CD4-positive, alpha-beta T cell treated with Interleukin-21 for 1 hour (primary cell): ENCODE results near the gene PRR29.
"Not testable (repeated sequence)": the region's sequence is repeated elsewhere in the genome, so short reads cannot be mapped to it uniquely, and the experiment has no call there.

Source experiments
- DNase-seq: peaks from one replicate; pipeline ENCODE4 v3.0.0-alpha.2; 2020

Gene PRR29

DNA sequence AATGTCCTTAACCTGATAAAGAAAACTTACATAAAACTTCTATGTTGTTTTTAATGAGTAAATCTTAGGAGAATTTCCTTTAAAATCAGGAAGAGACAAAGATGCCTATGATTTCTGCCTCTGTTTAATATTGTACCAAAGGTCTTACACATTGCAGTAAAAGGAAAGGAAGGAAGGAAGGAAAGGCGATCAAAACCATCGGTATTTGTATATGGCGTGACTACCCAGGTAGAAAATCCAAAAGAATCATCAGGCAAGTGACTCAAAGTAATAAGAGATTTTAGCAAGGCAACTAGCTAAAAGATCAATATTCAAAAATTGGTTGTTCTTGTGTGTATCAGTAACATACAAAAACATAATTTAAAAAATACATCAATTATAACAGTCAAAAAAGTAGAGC, 18.8 kb downstream of the PRR29 start:
- DNase-seq: no peak

DNA sequence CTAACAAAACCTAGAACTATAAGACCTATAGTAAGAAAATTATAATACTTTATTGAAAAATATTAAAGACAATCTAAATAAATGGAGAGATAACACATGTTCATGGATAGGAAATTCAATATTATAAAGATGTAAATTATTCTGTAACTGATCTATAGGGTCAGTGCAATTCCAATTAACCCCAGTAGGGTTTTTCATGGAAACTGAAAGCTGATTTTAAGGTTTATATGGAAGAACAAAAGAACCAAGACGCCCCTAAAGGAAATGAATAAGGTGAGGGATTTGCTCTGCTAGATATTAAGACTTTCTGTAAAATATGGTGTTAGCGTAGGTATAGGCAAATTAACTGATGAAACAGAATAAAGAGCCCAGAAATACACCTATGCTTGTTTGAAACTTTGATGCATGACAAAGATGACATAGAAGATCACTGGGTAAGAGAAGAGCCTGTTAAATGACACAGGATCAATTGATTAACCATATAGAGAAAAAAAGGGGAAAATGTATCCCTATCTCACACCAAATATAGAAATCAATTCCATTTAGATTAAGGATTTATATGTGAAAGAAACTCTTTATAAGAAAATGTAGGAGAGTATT, 19.3 kb downstream of the PRR29 start:
- peak; percentile 49 for DNase-seq

DNA sequence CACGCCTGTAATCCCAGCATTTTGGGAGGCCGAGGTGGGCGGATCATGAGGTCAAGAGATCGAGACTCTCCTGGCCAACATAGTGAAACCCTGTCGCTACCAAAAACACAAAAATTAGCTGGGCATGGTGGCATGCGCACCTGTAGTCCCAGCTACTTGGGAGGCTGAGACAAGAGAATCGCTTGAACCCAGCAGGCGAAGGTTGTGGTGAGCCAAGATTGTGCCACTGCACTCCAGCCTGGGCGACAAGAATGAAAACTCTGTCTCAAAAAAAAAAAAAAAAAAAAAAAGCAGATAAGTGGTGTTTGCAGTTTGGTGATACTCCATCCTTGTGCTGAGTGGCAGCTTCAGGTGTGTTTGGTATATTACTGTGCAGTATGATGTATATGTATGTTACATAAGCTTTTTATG, 21.4 kb downstream of the PRR29 start:
- DNase-seq: not testable (repeated sequence)

DNA sequence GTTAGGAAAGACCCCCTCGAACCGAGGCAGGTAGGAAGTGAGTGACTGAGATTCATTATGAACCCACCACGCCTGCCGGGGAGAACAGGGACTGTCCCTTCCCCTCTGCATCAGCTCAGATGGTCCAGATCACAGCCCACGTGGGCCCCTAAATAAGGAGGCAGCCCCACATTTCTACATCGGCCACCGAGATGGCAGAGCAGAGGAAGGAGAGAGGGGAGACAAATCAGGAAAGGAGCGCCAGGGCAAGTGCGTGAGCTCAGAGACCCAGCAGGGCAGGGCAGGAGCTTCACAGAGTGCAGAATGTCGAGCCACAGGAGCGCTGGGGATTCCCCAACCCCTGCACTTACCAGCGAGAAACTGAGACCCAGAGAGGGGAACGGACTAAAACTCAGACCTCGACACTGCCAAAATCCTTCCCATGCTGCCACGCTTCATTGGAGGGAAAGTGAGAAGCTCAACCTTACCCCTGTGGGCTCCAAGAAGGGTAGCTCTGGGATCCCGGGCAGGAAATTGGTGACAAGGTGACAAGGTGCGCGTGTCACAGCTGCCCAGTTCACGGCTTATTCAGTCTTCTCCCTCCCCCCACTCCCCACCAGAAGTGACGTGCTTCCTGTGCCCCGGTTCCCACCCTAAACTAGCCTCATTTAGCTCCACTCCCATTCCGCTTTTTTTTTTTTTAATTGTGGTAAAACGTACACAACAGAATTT, 22.1 kb downstream of the PRR29 start, which contains the start of gene ICAM2:
TSS of gene ICAM2 (minus strand) at position 578 of the 711 bp plus-strand sequence. CDS start 13,942 bp downstream, outside the sequence.
- DNase-seq: peak; percentile 96

DNA sequence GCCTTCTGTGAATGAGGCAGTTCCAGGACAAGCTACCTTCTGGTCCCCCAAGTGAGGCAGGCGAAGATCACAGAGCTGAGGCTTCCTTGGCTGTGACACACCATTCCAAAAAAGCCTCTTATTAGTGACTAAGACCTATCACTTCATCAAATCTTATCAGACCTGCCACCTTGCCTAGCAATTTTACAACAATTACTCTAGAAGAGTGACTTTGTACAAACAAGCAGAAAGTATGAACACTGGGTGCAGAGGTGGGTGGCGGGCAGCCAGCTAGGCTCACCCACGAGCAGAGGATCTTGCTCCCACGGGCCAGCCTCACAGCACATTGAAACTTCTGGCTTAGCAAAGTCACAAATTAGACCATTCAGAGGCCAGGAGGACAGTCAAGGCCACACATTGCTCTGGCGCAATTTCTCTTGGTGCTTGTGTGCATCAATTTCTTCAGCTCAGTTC, 24.5 kb downstream of the PRR29 start:
- no peak for DNase-seq

DNA sequence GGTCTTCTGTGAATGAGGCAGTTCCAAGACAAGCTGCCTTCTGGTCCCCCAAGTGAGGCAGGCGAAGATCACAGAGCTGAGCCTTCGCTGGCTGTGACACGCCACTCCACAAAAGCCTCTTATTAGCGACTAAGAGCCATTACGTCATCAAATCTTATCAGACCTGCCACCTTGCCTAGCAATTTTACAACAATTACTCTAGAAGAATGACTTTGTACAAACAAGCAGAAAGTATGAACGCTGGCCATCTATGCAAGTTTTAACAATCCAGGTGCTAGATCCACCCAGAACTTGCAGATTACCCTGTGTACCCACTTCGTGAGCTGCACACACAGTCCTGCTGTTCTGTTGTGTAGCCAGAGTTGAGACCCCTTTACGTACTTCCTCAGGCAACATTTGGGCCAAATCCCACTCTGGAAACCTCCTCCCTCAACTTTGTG, 26.1 kb downstream of the PRR29 start:
- DNase-seq: no peak

DNA sequence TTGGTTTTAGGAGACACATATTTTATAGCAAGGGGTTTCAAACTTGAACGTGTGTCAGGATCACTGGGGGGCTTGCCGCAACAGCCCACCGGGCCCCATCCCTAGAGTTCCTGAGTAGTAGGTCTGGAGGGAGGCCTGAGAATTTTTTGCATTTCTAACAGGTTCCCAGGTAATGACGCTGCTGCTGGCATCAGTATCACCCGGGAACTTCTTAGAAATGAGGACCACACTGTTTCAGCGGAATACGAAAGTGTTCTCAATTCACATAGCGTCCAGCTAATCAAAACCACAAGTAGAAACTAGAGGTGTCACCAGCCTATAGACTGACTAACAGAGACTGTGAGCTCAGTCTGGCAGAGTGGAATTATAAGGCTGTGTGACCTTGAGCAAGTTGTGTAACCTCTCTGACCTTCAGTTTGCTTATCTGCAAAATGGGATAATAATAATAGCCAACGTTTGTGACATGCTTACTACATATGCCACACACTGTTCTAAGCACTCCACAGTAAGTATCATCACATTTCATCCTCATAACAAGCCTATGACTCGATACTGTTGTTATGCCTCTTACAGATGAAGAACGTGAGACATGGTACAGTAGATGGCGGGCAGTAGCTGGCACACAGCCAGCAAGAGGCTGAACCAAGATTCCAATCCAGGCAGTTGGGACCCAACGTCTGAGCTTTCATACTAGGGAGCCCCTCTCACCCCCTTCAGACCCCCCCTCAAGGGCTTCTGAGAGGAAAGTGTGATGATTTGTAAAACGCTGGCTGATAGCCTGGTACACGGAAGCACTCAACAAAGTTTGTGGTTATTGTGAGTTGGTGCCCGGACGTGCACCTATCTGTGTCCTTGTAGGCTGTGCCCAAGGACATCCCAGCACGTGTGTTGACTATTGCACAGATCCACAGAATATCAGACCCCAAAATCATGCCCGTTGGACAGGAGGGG, 26.9 kb downstream of the PRR29 start:
- peak; percentile 80 for DNase-seq

DNA sequence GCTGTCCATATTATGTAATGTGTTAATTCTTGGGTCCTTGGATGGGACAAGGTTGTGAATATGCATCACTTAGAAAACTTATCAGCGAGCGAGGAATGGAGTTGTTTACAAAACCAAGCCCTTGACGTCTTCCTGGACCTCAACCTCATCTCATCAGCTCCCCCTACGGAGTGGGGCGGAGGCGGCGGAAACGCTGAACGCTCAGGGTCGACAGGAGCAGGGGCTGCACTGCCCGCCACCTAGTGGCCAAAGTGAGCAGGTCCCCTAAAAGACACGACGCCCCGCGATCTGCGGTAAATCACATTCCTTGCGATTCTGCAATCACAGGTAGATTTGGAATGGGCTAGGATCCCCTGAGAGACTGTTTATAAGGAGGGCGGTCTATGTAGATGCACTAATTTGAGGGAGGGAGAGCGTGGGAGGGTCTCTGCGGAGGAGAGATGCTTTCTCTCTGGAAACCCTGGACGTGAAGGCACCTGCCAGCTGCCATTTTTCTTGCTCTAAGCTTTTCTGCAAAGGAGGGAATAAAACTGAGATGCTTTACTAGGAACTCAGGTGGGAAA, 27.7 kb downstream of the PRR29 start:
- DNase-seq: peak; percentile 96

DNA sequence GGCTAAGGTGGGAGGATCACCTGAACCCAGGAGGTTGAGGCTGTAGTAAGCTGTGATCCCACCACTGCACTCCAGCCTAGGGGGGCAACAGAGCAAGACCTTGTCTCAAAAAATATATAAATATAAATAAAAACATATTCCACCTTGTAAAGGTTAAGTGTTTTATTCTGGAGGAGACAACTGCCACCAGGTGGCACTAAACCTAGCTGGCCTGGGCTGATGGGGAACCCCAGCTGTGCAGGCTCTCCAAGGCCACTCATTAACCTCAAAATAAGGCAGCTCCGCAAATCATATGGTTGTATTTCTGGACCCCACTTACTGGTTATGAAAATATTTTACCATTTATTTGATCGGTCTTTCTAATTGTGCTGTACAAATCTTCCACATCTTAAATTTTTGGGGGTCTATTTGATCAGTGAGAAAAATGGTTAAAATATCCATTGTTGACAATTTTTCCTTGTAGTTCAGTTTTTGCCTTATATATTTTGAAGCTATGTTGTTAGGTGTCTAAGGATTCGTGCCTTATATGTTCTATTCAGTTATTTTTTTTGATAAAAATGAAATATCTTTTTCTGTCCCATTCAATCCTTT, 30.8 kb downstream of the PRR29 start:
- DNase-seq: peak; percentile 82

DNA sequence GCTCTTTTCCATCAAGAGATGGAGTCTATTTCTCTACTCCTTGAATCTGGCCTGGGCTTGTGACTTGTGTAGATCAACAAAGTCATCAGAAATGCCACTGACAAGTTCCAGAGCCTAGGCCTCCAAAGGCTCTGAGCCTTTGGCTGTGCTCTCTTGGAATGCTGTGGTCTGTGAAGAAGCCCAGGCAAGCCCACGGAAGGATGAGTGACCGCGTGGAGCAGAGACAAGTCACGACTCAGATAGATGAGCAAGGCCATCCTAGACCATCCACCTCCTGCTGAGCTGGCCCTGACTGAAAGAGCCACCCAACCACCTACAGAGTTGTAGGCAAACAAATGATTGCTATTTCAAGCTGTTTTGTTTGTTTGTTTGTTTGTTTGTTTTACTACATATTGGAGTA, 33.9 kb downstream of the PRR29 start:
- DNase-seq: no peak

DNA sequence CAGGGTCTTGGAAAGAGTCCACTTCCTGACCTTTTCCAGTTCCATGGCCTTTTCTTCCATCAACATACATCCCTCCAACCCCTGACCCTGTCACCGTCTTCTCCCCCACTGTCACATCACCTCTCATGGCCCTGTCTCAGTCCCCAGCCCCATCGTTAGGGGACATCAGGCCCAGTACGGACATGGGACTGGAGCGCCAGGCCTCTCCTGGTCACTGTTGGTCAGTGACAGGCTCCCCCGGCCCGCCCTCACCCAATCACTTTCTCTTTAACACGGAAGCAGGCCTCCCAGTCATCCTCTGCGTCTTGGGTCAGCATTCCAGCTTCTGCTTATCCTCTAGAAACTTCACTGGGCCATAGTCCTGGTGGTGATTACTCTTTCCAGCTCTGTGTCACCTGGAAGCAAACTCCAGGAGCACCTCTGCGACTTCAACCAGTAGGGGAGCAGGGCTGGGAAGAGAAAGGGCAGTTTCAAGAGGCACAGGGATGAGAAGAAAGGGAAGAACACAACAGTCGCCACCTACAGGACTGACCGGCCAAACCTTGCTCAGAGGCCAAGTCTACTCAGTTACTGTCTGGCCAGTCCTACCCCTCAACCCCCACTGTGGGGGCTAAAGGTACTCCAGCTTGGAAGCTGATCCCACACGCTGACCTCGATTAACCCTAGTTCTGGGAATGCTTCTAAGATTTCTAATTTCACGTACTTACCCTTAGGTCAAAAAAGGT, 38.2 kb downstream of the PRR29 start:
- DNase-seq: no peak

DNA sequence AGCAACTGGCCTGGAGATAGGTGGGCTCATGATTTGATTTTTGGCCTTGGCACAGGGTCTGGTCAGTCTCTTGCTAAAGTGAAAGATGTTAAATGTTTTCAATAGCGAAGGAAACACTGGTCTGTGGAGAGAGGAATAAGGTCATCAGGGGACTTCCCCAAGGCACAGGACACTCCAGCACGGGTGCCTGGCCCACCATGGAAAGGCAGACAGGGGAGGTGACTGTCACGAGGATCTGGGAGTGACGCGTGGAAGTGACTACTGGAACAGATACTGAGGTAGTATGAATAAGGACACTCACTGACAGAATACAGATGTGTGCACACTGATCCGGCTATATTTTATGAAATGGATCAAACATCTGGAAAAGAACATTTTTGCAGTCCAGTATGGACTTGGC, 39.0 kb downstream of the PRR29 start:
- DNase-seq: no peak

DNA sequence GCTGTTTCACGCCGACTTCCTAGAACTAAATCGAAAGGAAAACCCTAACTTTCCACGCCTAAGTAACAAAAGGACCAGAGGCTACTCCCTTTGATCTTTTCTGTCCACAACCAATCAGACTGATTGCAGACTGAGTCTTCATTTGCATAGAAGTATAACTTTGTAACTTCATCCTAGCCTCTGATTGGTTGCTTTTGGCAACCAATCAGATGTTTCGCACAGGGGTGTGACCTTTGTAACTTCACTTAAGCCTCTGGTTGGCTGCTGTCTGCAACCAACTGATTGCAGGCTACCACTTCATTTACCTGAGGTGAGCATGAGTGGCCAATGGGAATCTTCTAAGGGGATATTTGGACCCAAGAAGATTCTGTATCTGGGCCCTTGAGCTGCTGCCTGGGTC, 39.7 kb downstream of the PRR29 start:
- DNase-seq: no peak

DNA sequence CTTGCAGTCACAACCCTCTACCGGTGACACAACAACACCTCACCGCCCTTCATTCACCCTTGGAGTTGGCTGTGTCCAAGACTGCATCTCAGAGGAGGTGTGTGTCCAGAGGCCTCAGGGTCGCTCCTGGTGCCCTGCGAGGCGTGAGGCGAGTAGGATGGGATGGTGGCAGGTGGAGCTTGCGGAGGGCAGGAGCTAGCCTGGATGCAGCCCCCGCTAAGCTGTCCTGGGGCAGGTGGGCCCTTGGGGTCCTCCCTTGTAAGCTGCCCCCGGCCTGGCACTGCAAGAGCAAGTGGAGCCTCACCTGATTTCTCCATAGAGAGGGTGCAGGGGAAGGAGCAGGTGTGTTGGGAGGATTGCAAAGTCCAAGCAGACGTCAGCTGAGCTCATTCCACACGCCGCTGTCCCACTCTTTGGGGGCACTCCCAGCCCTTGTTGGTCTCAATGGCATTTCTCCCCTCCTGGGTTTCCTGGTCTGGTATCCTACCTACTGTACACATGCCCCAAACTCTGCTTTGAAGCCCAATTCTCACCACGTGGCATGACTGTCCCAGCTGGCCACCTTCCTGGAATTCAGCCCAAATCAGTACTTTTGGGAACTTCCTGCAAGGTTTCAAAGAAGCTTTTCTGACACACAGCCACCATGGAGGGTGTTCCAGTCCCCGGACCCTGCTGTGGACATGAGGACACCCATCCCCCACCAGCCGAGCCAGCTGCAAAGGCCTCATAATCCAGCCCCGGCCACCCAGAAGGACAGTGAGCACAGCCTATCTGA, 40.4 kb downstream of the PRR29 start:
- no peak for DNase-seq

DNA sequence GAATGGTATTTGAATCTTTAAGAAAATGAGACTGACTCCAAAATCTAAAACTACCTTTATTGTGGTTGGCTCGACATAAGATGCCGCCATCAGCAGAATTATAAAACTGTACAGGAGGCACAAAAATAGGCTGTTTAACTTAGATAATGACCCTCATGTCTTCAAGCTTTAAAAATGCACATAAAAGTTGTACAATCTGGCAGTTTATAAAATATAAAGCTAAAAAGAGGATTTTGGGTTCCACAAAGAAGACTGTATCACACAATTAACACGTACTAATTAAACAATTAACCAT, 40.9 kb downstream of the PRR29 start:
- DNase-seq: no peak

DNA sequence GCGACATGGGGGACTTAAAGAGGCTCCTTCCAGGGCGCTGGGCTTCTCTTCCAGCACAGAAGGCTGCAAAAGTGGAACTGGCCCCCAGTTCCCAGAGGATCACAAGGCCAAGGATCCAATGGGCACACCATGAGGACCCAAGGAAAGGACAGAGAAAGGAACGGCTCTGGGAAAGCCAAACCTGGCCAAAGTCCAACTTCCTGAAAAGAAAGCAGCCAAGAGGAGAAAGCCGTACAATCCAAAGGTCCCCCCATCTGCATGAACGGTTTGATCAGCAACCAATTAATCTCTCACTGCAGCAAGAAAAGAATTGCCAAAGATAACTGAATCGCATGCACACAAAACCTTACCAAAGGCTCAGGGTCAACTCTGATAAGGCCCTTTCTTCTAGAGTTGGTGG, 42.1 kb downstream of the PRR29 start:
- no peak for DNase-seq

DNA sequence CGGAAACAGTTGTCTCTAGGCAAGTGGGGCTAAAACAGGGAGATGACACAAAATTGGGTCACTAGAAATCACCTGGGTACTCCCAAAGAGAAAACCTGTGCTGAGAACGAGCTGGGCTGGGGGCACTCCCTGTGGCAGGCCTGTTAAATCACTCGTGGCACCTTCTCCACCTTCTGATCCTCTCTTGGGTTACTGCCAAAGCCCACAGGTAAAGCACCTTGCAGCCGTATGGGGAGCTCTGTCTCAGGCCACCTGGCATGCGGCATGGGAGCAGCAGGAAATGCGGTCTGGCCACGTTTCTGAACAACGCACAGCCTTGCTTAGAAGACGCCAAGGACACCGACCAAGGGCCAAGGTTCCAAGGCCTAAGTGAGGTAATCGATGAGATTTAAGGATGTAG, 43.8 kb downstream of the PRR29 start:
- no peak for DNase-seq

DNA sequence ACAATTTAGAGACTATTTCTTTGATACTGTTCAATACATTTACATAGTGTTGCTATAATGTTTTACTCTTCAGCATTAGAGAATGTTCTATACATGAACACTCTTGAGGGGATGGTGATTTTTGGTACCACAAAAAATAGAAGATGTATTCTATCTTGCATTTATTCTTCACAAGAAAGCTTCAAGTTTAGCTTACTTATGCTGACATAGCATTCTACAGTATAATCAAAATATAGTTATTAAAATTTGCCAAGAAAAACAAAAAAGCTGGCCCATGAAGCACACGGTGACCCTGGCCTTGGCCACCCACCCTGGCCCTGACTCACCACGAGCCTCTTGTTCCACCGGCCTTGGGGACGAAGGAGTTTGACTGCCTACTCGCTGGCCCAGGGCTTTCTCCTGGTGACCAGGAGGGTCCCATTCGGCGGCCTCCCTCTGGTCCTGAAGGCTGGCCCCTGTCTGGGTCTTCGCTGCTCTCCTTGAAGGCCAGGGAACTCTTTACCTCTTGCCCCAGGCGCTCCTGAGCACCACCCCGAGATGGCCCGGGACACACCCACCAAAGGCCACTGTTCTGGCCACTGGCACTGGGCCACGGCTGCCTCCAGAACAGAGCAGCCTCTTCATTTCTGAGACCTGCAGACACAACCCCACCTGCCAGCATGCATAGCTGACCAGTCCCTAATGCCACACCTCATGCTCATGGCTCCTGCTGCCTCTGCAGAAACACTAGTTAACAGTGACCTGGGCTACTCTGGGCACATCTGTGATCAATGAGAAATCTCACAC, 44.7 kb downstream of the PRR29 start:
- no peak for DNase-seq

DNA sequence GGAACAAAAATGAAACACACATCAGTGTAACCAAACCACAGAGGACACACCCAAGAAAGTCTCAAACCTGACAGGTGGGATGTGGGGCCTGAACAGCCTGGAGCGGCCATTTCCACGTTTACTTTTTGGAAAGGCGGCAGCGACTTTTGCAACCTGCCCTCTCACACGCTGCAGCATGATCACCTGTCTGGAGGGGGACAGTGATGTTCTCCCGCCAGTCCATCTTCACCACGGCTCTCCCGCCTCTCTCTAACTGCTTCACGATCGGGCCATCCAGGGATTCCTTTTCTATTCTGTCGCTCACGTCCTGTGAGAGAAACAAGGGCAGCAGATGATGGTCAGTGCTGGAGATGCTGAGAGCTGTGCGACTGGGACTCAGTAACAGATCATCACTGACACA, 47.0 kb downstream of the PRR29 start:
- no peak for DNase-seq

DNA sequence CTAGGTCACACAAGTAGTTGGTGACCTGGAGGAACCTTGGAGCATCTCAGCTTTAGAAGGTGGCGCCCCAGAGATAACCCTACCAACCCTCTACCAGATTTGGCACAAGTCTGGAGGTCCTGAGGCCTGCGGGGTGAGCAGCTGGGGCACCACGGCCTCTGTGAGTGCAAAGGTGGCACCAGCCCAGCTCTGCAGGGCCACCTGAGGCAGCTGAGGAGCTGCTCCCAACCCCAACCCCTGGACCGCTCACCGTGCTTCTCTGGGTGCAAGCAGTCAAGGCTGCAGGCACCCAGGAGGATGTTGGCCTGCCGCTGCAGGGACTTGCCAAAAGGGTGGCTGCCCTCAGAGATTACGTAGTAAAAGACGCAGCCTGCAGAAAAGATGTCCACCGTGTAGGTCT, 50.7 kb downstream of the PRR29 start:
- no peak for DNase-seq

DNA sequence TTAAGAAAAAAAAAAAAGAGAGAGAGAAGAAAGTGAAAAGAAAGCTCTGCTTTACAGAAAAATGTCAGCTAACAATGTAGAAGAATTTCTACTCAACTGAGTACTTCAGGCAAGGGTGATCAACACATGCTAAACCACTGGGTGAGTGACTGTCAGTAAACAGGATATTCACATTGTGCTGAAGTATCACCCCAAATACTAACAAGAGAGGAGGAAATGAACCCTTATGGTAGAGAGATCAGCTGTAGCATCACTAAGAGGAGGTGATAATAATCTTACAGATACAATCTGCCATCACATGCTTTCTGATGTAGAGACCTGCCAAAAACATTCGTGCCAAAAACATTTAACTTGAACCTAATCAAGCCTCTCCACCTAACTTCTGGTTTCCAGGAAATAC, 53.0 kb downstream of the PRR29 start:
- DNase-seq: peak; percentile 74
